Gastrocnemius medialis (tissue), 4 donors: ENCODE results near the gene TOMM20L. TPM values are rescaled to one million over a fixed set of nuclear protein-coding genes. Genes with fewer than 3 reads are reported as not detected.

Experiments
- ATAC-seq, 2 donors: fragments of 150-250 bp; one replicate each; pipeline ENCODE4 v1.9.1; 2016
- DNase-seq, 2 donors: peaks; one replicate each; pipeline ENCODE4 v3.0.0-alpha.2; 2019
- H3K27ac ChIP-seq, 4 donors: fragments of 200-600 bp; sonication (generic); 1 replicate in 1 of 4; 2 replicates in 3 of 4; pipeline ENCODE4 v1.5.1; 2016 to 2018; ENCODE audit warnings: mild to moderate bottlenecking in 2 of 4, moderate library complexity in 1 of 4
- H3K27me3 ChIP-seq, 3 donors: fragments of 200-600 bp; sonication (generic) in 2 of 3; 1 replicate in 1 of 3; 2 replicates in 2 of 3; pipeline versions ENCODE4 v1.5.1 to v1.6.0; 2016 to 2019; ENCODE audit warnings: mild to moderate bottlenecking in 1 of 3, moderate library complexity in 1 of 3
- H3K36me3 ChIP-seq, 2 donors: fragments of 200-600 bp; sonication (generic) in 1 of 2; one replicate each; pipeline ENCODE4 v1.5.1; 2017 to 2018
- H3K4me1 ChIP-seq, 2 donors: fragments of 200-600 bp; sonication (generic) in 1 of 2; one replicate each; pipeline ENCODE4 v1.5.1; 2016 to 2017; ENCODE audit warnings: mild to moderate bottlenecking in 2 of 2
- H3K4me3 ChIP-seq, 4 donors: fragments of 200-600 bp; sonication (generic) in 3 of 4; 1 replicate in 1 of 4; 2 replicates in 3 of 4; pipeline ENCODE4 v1.5.1; 2016 to 2019; ENCODE audit warnings: mild to moderate bottlenecking in 2 of 4
- H3K9me3 ChIP-seq, 3 donors: fragments of 200-600 bp; sonication (generic) in 2 of 3; 1 replicate in 1 of 3; 2 replicates in 2 of 3; pipeline ENCODE4 v1.5.1; 2016 to 2019
- CTCF ChIP-seq, 5 experiments: fragments of 450-650 bp in 3 of 5; fragments of 200-600 bp in 2 of 5; sonication (generic) in 2 of 5; IDR thresholded peaks in 4 of 5; conservative IDR thresholded peaks in 1 of 5; 1 replicate in 4 of 5; 2 replicates in 1 of 5; pipeline ENCODE4 v1.5.1; 2016 to 2019; ENCODE audit warnings: antibody characterized with exemption in 5 of 5, mild to moderate bottlenecking in 3 of 5, moderate library complexity in 3 of 5
- POLR2A ChIP-seq, 2 donors: fragments of 450-650 bp; IDR thresholded peaks; one replicate each; pipeline ENCODE4 v1.6.1; 2017; ENCODE audit warnings: antibody characterized with exemption in 2 of 2, mild to moderate bottlenecking in 2 of 2, moderate library complexity in 2 of 2
- in situ Hi-C, 4 donors: fragments of 200-750 bp; cut with MboI; loops; one replicate each; pipeline versions ENCODE4 v1.15.0 to v1.8.0; 2017; ENCODE audit warnings: low sequenced_read_pairs in 4 of 4
- intact Hi-C: fragments of 100-400 bp; cut with DNase I; formaldehyde crosslinking; loops from one replicate; pipeline ENCODE4 v1.15.1; 2023; ENCODE audit warnings: low total_unique reads
- total RNA-seq, 4 donors: library from RNA; depleted of rRNA; stranded (reverse); fragments of >200 nt; gene quantifications; one replicate each; pipeline versions ENCODE4 v1.1.0 to v1.2.3, GENCODE V29; 2016

The TOMM20L gene
- total RNA-seq, 4 donors from 2014 or later = not detected

GRCh38 chr14:58428118-58428683 lies 32.5 kb downstream of the TOMM20L start:
- peaks cover 27 to 34% of the 10 kb centered on the region in 2 donors for H3K4me1 ChIP-seq
- intact Hi-C loops (loop anchor here (10.0 kb wide), 1 partner anchor 223 kb away; the partner anchor contains the start of gene ACTR10), in situ Hi-C loops (no loop called here)
- no peaks in the 10 kb centered on the region for H3K27me3 ChIP-seq
- TF ChIP-seq POLR2A (IDR thresholded peaks at IDR 0.05) (no peak), CTCF (IDR thresholded peaks at IDR 0.05 in 4 of 5, conservative IDR thresholded peaks at IDR 0.05 in 1 of 5) (no peak)
- no peak for DNase-seq
- H3K4me3 ChIP-seq = peak overlapping the region; percentile 62 to 98 (median 84)
- no peaks in the 10 kb centered on the region for H3K9me3 ChIP-seq
- peaks cover 0 to 35% of the 10 kb centered on the region in 2 donors for H3K36me3 ChIP-seq
- peak overlapping the region; percentile 87 to 97 (median 91) for H3K27ac ChIP-seq
- no peak for ATAC-seq

- no peak overlapping the region for H3K27ac ChIP-seq
- H3K4me1 ChIP-seq = peaks cover 27 to 32% of the 10 kb centered on the region in 2 donors
- H3K36me3 ChIP-seq = peaks cover 0 to 47% of the 10 kb centered on the region in 2 donors
- no peak for ATAC-seq
- no peaks in the 10 kb centered on the region for H3K9me3 ChIP-seq
- in situ Hi-C loops = no loop called here
- H3K4me3 ChIP-seq = no peak overlapping the region
- no peak for TF ChIP-seq POLR2A (IDR thresholded peaks at IDR 0.05)
- TF ChIP-seq CTCF (IDR thresholded peaks at IDR 0.05 in 4 of 5, conservative IDR thresholded peaks at IDR 0.05 in 1 of 5) = no peak
- no peaks in the 10 kb centered on the region for H3K27me3 ChIP-seq
- intact Hi-C loops = no loop called here
- no peak for DNase-seq
These were observed 34.4 kb downstream of the TOMM20L start for GRCh38 chr14:58430156-58430555.

GRCh38 chr14:58439476-58439875 lies 43.7 kb downstream of the TOMM20L start:
- no peak overlapping the region for H3K27ac ChIP-seq
- in situ Hi-C loops (no loop called here), intact Hi-C loops (no loop called here)
- no peaks in the 10 kb centered on the region for H3K27me3 ChIP-seq
- TF ChIP-seq POLR2A (IDR thresholded peaks at IDR 0.05) (no peak), CTCF (IDR thresholded peaks at IDR 0.05 in 4 of 5, conservative IDR thresholded peaks at IDR 0.05 in 1 of 5) (no peak)
- no peak for DNase-seq
- H3K36me3 ChIP-seq = peaks cover 0 to 58% of the 10 kb centered on the region in 2 donors
- H3K9me3 ChIP-seq = no peaks in the 10 kb centered on the region
- ATAC-seq = no peak
- H3K4me3 ChIP-seq = no peak overlapping the region
- H3K4me1 ChIP-seq = no peaks in the 10 kb centered on the region

GRCh38 chr14:58444627-58445026 lies 48.9 kb downstream of the TOMM20L start:
- no peak for DNase-seq
- Histone ChIP-seq H3K27me3 (no peaks in the 10 kb centered on the region), H3K9me3 (no peaks in the 10 kb centered on the region), H3K4me1 (no peaks in the 10 kb centered on the region), H3K36me3 (peaks cover 0 to 42% of the 10 kb centered on the region in 2 donors), H3K27ac (no peak overlapping the region), H3K4me3 (no peak overlapping the region)
- no peak for TF ChIP-seq CTCF (IDR thresholded peaks at IDR 0.05 in 4 of 5, conservative IDR thresholded peaks at IDR 0.05 in 1 of 5)
- TF ChIP-seq POLR2A (IDR thresholded peaks at IDR 0.05) = no peak
- in situ Hi-C loops (no loop called here), intact Hi-C loops (no loop called here)
- no peak for ATAC-seq
